GM18498 (cell line): ENCODE results near the gene SRRM3.
"Not testable (repeated sequence)": the region's sequence is repeated elsewhere in the genome, so short reads cannot be mapped to it uniquely, and the experiment has no call there.

Experiments used
- ATAC-seq: cut with Tn5 transposase; IDR thresholded peaks from one replicate; pipeline ENCODE4 v1.9.1; 2021; ENCODE audit warnings: mild to moderate bottlenecking, moderate library complexity; ENCODE audit not compliant: unreplicated experiment

The SRRM3 gene

GRCh38 chr7:76334320-76334967 is 132.7 kb downstream of the SRRM3 start:
- ATAC-seq: no peak

GRCh38 chr7:76335417-76335816 is 133.7 kb downstream of the SRRM3 start:
- not testable (repeated sequence) for ATAC-seq

GRCh38 chr7:76336094-76336493 is 134.4 kb downstream of the SRRM3 start:
- no peak for ATAC-seq
